HG02610 (cell line): ENCODE measurements around the gene F13A1.

Source experiments
- ATAC-seq: cut with Tn5 transposase; IDR thresholded peaks from one replicate; pipeline ENCODE4 v1.9.1; 2021; ENCODE audit warnings: mild to moderate bottlenecking, moderate library complexity; ENCODE audit not compliant: unreplicated experiment

The F13A1 gene

DNA sequence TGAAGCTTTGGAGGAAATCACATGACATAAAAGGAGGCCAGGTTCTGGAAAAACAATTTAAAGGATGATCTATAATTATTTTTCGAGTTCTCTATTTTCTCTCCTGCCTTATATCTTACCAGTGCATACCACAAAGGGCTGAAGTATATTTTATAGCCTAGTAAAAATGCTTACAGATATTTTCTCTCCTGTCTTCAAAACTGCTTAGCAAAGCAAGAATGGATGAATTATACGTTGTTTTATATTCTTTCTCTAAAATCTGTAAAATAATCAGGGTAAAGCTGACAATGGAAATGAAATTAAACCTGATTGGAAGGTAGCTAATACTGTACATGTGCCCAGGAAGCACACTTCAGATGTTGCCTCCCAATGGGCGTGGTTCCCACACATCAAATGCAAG lies 123.7 kb downstream of the F13A1 start:
- ATAC-seq = no peak

DNA sequence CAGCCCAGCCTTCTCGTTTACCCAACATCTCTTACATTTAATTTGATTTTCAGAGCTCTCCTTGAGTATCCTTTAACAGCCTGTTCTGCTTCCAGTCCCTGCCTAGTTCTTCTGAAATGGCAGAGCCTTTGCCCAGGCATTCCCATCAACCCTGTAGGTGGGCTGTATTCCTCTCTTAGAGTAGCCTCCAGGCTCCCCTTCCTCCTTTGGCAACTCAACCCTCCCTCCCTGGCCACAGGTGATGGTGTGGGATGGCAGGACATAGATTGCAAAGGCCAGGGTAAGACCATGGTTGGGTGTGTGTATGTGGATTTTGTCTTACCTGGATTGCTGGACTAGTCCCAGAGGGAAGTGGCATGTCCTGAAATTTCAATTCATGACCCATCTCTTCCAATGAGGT lies 125.4 kb downstream of the F13A1 start:
- no peak for ATAC-seq

DNA sequence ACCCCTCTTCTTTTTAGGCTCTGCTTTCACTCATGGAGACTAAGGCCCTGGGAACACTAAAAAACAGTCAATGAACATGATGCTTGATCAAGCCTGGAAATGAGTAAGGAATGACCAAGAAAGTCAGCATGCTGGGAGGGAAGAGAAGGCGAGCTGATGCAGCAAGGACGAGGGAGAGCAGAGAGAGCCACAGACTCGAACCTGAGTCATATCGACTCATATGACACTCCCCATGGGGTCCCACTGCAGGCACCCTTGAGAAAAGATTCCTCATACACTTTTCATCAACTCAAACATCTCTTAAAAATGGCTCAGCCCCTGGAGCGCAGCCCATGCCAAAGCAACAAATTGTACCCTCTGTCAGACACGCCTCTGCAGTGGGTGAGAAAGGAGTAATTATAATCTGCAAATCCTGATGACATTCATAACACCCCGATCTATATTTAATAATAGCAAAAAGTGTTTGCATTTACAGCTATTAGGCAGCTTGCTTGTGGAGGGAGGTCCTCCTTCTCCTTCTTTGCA lies 127.2 kb downstream of the F13A1 start:
- ATAC-seq = no peak

DNA sequence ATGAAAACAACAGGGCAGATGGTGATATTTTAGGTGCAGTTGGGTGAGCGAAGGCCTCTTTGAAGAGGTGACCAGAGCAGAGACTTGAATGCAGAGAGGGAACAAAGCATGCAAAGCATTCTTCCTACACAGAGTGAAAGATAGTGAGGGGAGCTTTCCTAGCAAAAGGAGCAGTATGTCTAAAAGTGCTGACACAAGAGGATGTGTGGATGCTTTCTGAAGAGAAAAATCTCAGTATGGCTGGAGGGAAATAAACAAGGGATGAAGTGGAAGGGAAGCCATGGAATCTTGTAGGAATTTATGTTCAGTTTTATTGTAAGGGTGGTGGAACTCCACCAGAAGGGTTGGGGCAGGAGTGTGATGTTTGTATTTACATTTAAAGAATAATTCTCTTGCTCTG lies 128.6 kb downstream of the F13A1 start:
- no peak for ATAC-seq

DNA sequence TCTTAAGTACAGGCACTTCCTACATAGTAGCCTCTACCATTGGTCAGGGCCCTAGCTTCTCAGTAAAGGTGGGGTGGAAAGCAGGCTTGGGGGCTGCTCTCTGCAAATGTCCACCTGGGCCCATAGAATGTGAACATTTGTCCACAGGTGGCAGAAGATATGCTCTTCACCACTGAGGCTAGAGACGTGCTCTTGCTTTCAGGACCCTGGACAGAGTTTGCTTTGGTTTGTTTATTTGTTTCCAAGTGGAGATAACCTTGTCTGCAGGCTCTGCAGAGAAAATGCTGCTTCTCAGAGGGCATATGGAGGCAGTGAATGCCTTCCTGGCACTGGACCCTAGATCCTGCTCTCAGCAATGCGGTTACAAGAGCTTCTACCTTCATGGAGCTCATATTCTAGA lies 129.0 kb downstream of the F13A1 start:
- no peak for ATAC-seq

DNA sequence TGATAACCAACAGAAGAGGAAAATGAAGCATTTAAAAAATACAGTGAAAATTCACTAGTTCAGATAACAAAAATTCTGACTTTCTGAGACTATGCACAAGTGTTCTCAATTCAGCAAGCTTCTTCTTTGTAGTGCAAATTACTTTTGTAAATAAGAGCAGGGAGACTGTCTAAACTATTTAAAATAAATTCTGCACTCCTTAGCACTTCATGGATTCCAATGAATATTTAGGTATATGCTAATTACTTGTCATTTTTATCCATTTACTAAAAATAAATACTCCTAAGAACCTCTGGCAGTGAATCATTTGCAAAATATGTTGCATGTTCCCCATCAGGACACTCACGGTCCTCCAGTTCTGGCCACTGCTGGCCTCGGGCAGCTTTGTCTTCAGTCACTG lies 139.8 kb downstream of the F13A1 start:
- ATAC-seq = no peak

DNA sequence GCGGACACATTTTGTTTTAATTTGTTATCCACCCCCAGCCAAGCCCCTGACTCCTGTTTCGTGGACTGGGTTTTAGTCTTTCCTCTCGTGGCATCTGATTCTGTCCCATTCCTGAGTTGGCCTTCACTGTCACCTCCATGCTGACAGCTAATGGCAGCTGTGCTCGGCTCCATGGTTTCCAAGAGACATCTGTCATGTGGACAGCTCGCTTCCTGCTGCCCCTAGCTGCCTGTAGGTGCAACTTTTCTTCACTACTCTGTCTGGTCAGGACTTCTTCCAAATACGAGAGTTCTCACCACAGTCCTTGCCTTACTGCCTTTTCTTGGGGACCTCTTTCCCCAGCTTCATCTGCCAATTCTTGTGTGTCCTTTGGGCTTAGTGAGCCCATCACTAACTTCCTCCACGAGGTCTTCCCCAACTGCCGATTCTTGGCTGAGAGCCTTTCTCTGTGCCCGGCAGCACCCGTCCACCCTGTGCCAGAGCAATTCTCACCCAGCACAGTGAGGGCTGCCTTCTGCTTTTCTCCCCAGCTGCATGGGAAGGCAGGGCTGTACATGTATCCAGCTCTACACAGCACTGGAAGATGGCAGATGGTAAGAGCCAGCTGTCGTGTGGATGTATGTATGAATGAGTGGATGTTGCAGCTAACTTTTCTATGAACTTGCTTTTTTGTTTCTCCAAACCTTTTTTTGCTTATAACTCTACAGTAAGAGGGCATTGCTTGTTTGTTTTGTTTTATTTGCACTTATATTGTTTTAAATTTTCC lies 140.4 kb downstream of the F13A1 start:
- ATAC-seq = no peak

DNA sequence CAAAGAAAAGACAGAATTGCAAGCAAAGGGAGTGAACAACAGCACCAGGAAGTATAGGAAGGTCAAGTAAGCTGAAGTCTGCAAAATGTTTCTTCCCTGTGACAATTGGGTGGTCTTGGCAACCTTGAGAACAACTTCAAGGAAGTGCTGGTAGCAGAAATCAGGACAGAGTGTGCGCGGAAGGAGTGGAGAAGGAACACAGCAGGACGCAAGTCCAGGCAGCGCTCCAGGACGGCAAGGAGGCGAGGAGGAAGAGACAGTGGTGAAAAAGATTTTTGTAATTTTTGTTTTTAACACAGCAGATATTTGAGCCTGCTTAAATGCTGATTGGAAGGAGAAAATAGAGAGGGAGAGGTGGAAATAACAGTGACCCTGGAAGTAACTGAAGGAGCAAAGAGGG lies 141.7 kb downstream of the F13A1 start:
- ATAC-seq = no peak

DNA sequence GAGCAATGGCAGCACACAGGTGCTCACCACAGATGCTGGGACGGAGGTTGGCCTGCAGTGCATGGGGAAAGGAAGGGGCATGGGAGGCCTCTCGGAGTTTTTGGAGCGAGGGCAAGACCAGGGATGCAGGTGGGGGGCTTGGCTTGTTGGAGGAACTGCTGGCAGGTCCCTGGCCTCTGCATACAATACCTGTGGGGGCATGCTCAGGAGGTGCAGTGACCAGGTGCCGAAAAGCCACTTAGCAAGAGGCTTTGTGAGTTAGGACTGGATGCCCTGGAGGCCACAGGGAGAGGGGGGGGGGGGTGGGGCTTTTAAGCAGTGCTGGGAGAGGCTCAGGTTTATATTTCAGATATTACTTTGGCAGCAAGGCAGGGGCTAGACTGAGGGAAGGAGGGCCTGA lies 142.7 kb downstream of the F13A1 start:
- no peak for ATAC-seq

DNA sequence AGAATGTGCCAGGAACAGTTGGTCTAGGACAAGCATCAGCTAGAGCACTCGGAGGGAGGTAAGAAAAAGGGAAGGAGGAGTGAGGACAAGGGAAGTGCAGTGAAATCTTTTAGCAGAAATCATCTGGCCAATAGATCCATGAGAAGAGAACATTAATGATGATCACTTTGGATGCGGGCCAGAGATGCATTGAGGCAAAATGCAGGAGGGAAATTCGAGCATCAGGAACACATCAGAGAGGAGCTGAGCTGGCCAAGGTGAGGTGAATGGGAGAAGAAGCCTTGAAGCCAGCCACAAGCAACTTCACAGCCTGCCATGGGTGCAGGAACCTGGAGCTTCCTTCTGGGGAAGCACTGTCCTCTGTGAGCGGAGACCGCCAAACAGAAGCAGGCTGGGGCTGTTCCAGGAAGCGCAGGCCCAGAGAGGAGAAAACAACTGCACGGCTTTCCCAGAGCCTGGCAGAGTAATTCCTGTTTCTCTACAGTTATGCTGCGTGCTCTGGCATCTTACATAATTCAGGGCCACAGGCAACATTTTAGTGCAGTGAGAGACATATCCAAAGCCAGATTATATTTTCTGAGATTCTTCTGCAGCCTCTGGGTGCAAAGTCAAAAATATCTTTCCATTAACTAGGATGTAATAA lies 143.8 kb downstream of the F13A1 start:
- ATAC-seq = no peak

DNA sequence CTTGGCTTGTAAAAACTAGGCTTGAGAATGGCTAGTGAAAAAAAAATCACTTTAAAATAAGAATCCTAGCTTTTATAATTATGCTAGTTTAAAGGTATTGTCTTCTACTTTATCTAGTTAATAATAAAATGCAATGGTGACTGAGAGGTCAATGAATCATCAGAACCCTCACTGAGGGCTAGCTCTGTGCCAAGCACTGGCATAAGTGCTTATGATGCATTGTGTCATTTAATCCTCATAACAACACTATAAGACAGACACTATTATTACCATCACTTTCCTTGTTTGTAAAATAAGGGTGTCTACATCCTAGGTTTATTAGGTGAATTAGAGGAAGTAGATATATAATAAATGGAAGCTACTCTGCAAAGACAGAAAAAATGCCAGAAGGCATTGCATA lies 144.3 kb downstream of the F13A1 start:
- no peak for ATAC-seq

DNA sequence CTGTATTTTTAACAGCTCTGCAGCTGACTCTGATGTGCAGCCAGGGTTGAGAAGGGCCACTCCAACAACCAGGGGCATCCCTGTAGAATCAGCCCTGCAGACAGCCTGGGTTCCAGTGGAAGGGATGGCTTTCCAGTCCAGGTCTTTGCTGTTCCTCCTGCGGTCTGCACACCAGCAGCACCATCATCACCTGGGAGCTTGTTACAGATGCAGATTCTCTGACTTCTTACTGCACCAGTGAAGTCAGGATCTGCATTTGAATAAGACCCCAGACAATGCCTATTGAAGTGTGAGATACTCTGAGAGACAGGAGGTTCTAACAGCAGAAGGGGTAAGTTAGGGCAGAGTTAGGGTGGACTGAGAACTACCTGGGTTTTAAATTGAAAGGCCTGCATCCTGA lies 151.3 kb downstream of the F13A1 start:
- ATAC-seq = no peak

DNA sequence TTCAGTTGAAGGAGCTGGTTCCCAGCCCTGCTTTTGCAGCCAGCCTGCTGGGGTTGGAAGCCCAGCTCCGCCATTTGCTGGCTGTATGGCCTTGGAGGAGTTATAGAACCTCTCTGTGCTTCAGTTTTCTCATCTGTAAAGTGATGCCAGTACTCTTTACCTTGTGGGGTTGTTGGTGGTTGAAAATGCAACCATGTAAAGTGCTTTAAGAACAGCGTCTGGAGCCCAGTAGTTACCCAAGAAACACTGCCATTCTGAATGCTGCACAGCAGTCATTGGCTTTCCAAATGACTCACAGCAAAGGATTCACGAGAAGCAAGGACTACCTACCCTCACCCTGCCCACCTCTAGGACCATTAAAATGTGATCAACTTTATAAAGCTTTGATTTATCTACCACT lies 154.4 kb downstream of the F13A1 start:
- no peak for ATAC-seq

DNA sequence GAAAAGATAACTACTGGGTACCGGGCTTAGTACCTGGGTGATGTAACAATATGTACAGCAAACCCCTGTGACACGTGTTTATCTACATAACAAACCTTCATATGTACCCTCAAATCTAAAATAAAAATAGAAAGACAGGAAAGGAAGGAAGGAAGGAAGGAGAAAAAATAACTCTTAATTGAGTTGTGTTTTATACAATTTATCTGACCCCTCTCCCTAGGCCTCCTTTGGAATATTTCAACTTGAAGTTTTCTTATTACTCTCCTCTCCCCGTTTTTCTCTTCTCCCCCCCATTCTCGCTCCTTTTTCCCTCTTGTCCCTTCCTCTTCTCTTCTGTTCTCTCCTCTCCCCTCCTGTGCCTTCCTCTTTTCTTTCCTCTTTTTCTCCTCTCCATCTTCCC lies 156.1 kb downstream of the F13A1 start:
- ATAC-seq = no peak

DNA sequence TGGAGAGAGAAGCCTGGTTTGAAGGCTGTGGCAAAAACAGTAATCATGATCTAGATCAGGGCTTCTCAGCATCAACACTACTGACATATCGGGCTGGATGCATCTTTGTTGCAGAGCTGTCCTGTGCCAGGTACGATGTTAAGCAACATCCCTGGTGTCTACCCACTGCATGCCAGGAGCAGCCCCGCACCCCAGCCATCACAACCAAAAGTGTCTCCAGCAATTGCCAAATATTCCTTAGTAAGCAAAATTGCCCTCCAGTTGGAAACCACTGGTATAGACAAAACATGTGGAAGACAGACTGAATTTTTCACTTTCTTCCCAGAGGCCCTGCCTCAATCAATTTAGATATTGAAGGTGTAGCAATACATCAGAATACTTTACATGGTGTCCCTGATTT lies 166.1 kb downstream of the F13A1 start:
- ATAC-seq = no peak

DNA sequence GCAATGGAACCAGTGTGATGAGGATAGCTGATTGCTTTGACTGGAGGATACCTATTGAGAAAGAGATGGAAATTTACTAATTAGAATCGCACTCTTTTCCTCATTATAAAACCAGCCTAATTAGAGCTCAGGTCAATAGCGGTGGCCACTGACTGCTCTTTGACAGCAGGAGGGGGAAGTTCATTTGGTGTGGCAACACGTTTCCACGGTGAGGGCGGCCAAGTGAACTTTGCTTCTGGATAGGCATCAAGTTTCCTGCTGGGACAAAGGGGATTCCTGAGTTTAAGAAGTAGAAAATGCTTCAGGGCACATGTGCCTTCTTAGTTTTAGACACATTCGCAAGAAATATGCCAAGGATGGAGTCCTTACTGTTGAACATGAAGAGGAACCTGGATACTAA lies 168.4 kb downstream of the F13A1 start:
- no peak for ATAC-seq

DNA sequence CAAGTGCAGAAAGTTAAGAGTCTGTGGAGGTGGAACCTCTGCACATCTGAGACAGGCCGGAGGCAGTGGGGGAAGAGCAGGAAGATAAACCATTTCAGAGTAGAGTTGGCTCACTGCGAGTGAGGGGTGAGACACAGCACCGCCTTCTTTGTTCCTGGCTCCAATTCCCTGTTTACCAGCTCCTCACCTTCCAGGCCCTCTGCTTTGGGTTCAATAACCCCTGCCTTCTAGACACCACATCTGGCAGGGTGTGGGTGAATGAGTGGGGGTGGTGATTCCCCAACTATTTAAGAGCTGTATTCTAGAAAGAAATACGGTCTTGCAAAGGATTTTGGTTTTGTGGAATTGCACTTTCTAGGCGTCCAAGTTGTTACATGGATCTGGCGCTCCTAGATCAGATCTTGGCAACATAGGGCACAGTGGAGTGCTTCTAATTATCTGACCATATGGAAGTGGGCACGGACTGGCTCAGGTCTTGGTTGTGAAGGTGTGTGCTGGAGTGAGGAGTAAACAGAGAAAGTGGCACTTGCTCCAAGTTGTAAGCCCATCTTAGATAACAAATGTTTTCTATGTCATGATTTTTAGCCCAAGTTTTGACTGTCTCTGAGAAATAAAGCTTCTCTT lies 172.2 kb downstream of the F13A1 start:
- ATAC-seq = no peak

DNA sequence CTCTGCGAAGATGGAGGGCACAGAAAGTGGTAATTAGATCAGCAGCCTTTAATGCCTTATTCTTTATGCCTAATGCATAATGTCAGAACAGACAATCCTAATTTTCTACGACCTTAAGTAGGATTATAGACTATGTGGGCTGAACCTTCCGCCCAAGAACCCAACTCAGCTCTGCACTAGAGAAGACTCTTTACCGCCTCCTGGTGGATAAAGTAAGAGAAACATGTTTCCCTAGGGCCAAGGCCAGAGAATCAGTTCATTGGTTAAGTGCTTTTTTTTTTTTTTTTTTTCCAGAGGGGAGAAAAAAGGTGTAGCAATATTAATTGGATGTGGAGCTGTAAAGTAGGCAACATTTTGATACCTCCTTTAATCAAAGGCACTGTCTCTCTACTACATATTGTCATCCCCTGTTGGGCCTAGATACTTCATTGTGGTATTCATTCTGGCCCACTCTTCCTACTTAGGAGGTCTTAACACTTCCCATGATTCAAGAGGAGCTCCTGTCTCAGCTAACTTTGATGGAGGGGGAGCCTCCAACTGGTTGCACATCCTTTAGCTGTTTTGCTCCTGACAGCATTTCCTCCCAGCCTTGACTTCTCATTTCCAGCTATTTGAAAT lies 188.9 kb downstream of the F13A1 start:
- no peak for ATAC-seq

DNA sequence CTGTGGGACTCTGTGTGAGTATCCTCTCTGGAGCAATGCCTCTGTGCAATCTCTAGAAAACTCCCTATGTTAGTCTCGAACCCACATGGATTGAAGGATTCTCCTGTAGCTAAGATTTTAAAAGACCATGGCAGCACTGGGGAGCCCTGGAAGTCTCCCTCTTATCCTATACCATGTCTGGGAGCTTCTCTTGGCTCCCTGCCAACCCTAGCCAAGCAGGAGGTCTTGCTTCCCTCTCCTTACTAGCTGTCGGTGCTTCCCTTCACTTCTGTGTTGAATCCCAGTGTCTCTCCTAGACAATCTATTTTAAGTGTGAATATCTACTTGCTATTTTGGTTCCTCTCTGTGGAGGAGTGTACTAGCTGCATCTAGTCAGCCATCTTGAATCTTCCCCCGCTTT lies 195.0 kb downstream of the F13A1 start:
- ATAC-seq = no peak

DNA sequence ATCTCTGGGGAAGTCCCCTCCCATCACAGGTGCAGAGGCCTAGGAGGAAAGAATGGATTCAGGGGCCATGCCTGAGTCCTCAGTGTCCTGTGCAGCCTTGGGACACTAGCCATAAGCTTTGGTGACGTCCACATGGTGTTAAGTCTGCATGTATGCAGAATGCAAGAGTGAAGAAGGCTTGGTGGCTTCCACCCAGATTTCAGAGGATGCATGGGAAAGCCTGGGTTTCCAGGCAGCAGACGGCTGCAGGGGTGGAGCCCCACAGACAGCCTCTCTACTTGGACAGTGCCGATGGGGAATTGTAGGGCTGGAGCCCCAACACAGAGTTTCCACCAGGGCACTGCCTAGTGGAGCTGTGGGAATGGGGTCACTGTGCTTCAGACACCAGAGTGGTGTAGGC lies 196.7 kb downstream of the F13A1 start:
- ATAC-seq = no peak

DNA sequence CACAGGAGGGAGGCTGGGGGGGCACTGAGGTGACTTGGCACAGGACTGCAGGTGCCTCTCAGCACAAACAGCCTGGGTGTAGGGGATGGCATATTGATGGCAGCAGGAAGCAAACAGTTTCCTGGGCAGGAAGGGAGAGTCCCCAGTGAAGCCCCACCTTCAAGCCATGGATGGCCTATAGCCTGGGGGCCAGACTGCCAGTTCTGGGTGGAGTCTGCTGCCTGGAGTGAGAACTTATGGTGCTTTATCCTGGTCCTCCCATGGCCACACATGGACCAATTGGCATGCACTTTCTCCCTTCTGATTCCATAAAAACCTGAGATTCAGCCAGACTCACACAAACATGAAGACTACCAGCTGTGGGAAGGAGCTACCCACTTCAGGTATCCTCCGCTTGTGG lies 198.5 kb downstream of the F13A1 start:
- ATAC-seq = no peak
